HepG2 (cell line): ENCODE data around the gene ARHGEF11. TPM values are rescaled to one million over a fixed set of nuclear protein-coding genes. Genes with fewer than 3 reads are reported as not detected.

Experiments
- ATAC-seq: fragments of 200-7000 bp; cut with Tn5 transposase; 3 replicates; pipeline ENCODE4 v1.9.1; 2020; ENCODE audit warnings: mild to moderate bottlenecking, moderate library complexity
- BruUV-seq: library from RNA; stranded (reverse); fragments of 400-500 nt; replicated peaks from 2 replicates; lab custom pipeline; 2021; lab: Mats Ljungman, UMichigan
- CTCF ChIA-PET: fragments of 300-600 bp; formaldehyde crosslinking; extraction: SDS; loops from one replicate; lab custom pipeline; 2021; ENCODE audit warnings: low total read pairs, inconsistent platforms, low intra/inter-chr PET ratio; lab: Yijun Ruan, JAX
- POLR2A ChIA-PET: fragments of 350-600 bp; sonication (Branson Sonifier 250); formaldehyde crosslinking; loops from one replicate; lab custom pipeline; 2020; ENCODE audit warnings: antibody characterized with exemption, inconsistent platforms; lab: Yijun Ruan, JAX
- DNase-seq: peaks from one replicate; pipeline ENCODE4 v3.0.0-alpha.2; 2015; ENCODE audit warnings: low spot score
- FAIRE-seq: peaks from 3 replicates; lab custom pipeline; 2011; peaks lifted over from hg19 to GRCh38; lab: Jason Lieb, UNC
- H2AFZ ChIP-seq: one replicate; pipeline ENCODE4 v1.6.1; 2011; ENCODE audit warnings: low read length, inconsistent platforms
- H3K27ac ChIP-seq: fragments of 300-600 bp; 3 replicates; pipeline ENCODE4 v1.8.0; 2011; ENCODE audit warnings: mixed run types, mild to moderate bottlenecking, mixed read lengths, low read length, inconsistent platforms; ENCODE audit not compliant: insufficient read depth; ENCODE audit errors: extremely low read length
- H3K27me3 ChIP-seq, 2 experiments: fragments of 200-600 bp in 1 of 2; 2 replicates in 1 of 2; 3 replicates in 1 of 2; pipeline versions ENCODE4 v1.6.0 to v1.8.0; 2011; ENCODE audit warnings: low read length in 2 of 2, mild to moderate bottlenecking in 2 of 2, moderate library complexity in 2 of 2, inconsistent platforms in 1 of 2; ENCODE audit not compliant: insufficient read depth in 2 of 2, control insufficient read depth in 1 of 2
- H3K36me3 ChIP-seq, 2 experiments: fragments of 200-600 bp in 1 of 2; replicated peaks in 1 of 2; 2 replicates in 1 of 2; 3 replicates in 1 of 2; pipeline versions ENCODE4 v1.5.1 to v1.8.0; 2011; ENCODE audit warnings: low read length in 2 of 2, inconsistent platforms in 1 of 2; ENCODE audit not compliant: insufficient read depth in 2 of 2, control insufficient read depth in 1 of 2
- H3K4me1 ChIP-seq: 2 replicates; pipeline ENCODE4 v1.5.1; 2012; ENCODE audit warnings: low read length, inconsistent platforms; ENCODE audit not compliant: insufficient read depth
- H3K4me2 ChIP-seq: 2 replicates; pipeline ENCODE4 v1.6.0; 2011; ENCODE audit warnings: low read depth, low read length, inconsistent platforms
- H3K4me3 ChIP-seq, 3 experiments: fragments of 200-600 bp in 1 of 3; sonication (generic), shearing (Covaris generic) in 1 of 3; replicated peaks in 1 of 3; 2 replicates each; pipeline ENCODE4 v1.5.1; 2011 to 2016; ENCODE audit warnings: low read length in 3 of 3, inconsistent platforms in 2 of 3, low read depth in 2 of 3, mild to moderate bottlenecking in 2 of 3, control low read depth in 1 of 3, mixed read lengths in 1 of 3; ENCODE audit not compliant: insufficient read depth in 1 of 3
- H3K79me2 ChIP-seq: one replicate; pipeline ENCODE4 v1.6.1; 2011; ENCODE audit warnings: low read length, inconsistent platforms; ENCODE audit not compliant: insufficient read depth
- H3K9ac ChIP-seq: 2 replicates; pipeline ENCODE4 v1.6.0; 2011; ENCODE audit warnings: mild to moderate bottlenecking, low read depth, low read length, inconsistent platforms; ENCODE audit not compliant: insufficient read depth
- H3K9me3 ChIP-seq: 2 replicates; pipeline ENCODE4 v1.5.1; 2012; ENCODE audit warnings: mild to moderate bottlenecking, low read length
- H4K20me1 ChIP-seq: 2 replicates; pipeline ENCODE4 v1.6.0; 2011; ENCODE audit warnings: inconsistent platforms, mild to moderate bottlenecking, low read length, moderate library complexity; ENCODE audit not compliant: insufficient read depth
- CEBPB ChIP-seq: IDR thresholded peaks from 2 replicates; pipeline ENCODE4 v1.6.1; 2011; ENCODE audit warnings: low read depth, low read length, improper control_type of control experiment, borderline replicate concordance
- KDM6A ChIP-seq: IDR thresholded peaks from 2 replicates; pipeline ENCODE4 v1.6.1; 2016; ENCODE audit warnings: low read depth
- NFYC ChIP-seq: IDR thresholded peaks from 2 replicates; pipeline ENCODE4 v1.6.1; 2016; ENCODE audit warnings: missing genetic modification reagents, missing compliant biosample characterization
- UBTF ChIP-seq: sonication (generic); formaldehyde crosslinking; IDR thresholded peaks from 2 replicates; pipeline ENCODE4 v1.4.0; 2020; ENCODE audit warnings: mild to moderate bottlenecking, missing genetic modification reagents
- USF2 ChIP-seq, 2 experiments: sonication (generic) in 1 of 2; formaldehyde crosslinking in 1 of 2; IDR thresholded peaks; 2 replicates each; pipeline versions ENCODE4 v1.5.1 to v1.6.1; 2011 to 2020; ENCODE audit warnings: borderline replicate concordance in 1 of 2, low read depth in 1 of 2, low read length in 1 of 2, mild to moderate bottlenecking in 1 of 2, missing genetic modification reagents in 1 of 2, moderate library complexity in 1 of 2
- ZFP36L2 ChIP-seq: sonication (generic); formaldehyde crosslinking; IDR thresholded peaks from 2 replicates; pipeline ENCODE4 v1.4.0; 2020; ENCODE audit warnings: missing genetic modification reagents
- ZMYM4 ChIP-seq: sonication (generic); formaldehyde crosslinking; IDR thresholded peaks from 2 replicates; pipeline ENCODE4 v1.8.1; 2023; ENCODE audit warnings: mild to moderate bottlenecking, missing genetic modification reagents
- ZNF280D ChIP-seq: sonication (generic); formaldehyde crosslinking; IDR thresholded peaks from 2 replicates; pipeline ENCODE4 v1.5.1; 2020; ENCODE audit warnings: mild to moderate bottlenecking, missing genetic modification reagents
- ZNF317 ChIP-seq: sonication (generic); formaldehyde crosslinking; IDR thresholded peaks from 2 replicates; pipeline ENCODE4 v1.5.0; 2020; ENCODE audit warnings: mild to moderate bottlenecking, missing genetic modification reagents
- ZNF333 ChIP-seq: sonication (generic); formaldehyde crosslinking; IDR thresholded peaks from 2 replicates; pipeline ENCODE4 v1.4.0; 2020; ENCODE audit warnings: mild to moderate bottlenecking, missing genetic modification reagents, borderline replicate concordance
- ZNF614 ChIP-seq: IDR thresholded peaks from 2 replicates; pipeline ENCODE4 v1.6.1; 2018; ENCODE audit warnings: missing biosample characterization, missing genetic modification reagents, inconsistent platforms, borderline replicate concordance
- WGBS: methylation state at CpG from one replicate; pipeline ENCODE4 v1.1.6; 2017; ENCODE audit warnings: low lambda C conversion rate; 5-methylcytosine and 5-hydroxymethylcytosine counted together
- in situ Hi-C: cut with HindIII; loops from 2 replicates; pipeline ENCODE4 v1.10.0; 2017; ENCODE audit warnings: low pct_unique_long_range_greater_than_20kb; ENCODE audit not compliant: extremely low pct_ligation_motif_present
- intact Hi-C: fragments of 100-400 bp; cut with micrococcal nuclease; formaldehyde crosslinking; loops from one replicate; pipeline ENCODE4 v1.10.0; 2022; ENCODE audit not compliant: unreplicated experiment
- polyA plus RNA-seq, 8 experiments: library from polyadenylated mRNA; depleted of rRNA in 3 of 8; stranded (reverse) in 7 of 8; unstranded in 1 of 8; fragments of >200 nt; fragmentation: Illumina TruSeq in 4 of 8; extraction: Trizol in 4 of 8; gene quantifications; 2 replicates each; pipeline versions ENCODE4 v1.2.1 to v1.2.3, GENCODE V29; 2011 to 2016; ENCODE audit warnings: low read depth in 4 of 8, missing spikeins in 1 of 8, mixed read lengths in 1 of 8; ENCODE audit not compliant: insufficient read depth in 1 of 8
- total RNA-seq, 5 experiments: library from RNA; depleted of rRNA; stranded (reverse); fragments of >200 nt; fragmentation: Illumina TruSeq; extraction: Trizol; gene quantifications; 2 replicates each; pipeline ENCODE4 v1.2.3, GENCODE V29; 2016; ENCODE audit warnings: low read depth in 1 of 5

Gene ARHGEF11
- total and polyA plus RNA-seq, 2 of the 13 experiments (the other 11 are each of a cell fraction or from before 2014, with no cell fraction given), result 16.5 to 21.2 TPM

GRCh38 chr1:157088607-157089006 is 43.1 kb upstream of the ARHGEF11 start:
- H3K27me3 ChIP-seq, result peaks cover 0 to 22% of the 10 kb centered on the region in 2 experiments; a peak in 3 of 5 replicates
- no peak for FAIRE-seq
- H3K4me2 ChIP-seq, result no peak overlapping the region
- H3K9me3 ChIP-seq, result no peaks in the 10 kb centered on the region
- H3K4me1 ChIP-seq, result peaks cover 17% of the 10 kb centered on the region
- H3K36me3 ChIP-seq, result no peaks in the 10 kb centered on the region
- no peaks in the 10 kb centered on the region for H4K20me1 ChIP-seq
- H2AFZ ChIP-seq, result no peak overlapping the region
- no peak for ATAC-seq
- ChIA-PET POLR2A (no interaction called here), CTCF (interaction anchor here (3.7 kb wide), 1 partner anchor 68 kb away, joined by 71 read pairs; no protein-coding TSS in a partner anchor)
- no TSS peak for BruUV-seq
- no peak overlapping the region for H3K4me3 ChIP-seq
- TF ChIP-seq CEBPB, result peak; percentile 40; the same call in 1 of the 2 replicates
- TF ChIP-seq USF2 (IDR thresholded peaks at IDR 0.05; ENCODE audit: low read depth, low read length), result no peak
- TF ChIP-seq USF2 (CRISPR knock-in tag; IDR thresholded peaks at IDR 0.05; ENCODE audit: borderline replicate concordance), result no peak
- no peak overlapping the region for H3K27ac ChIP-seq
- intact Hi-C loops (no loop called here), in situ Hi-C loops (no loop called here)
- DNase-seq, result no peak
- H3K79me2 ChIP-seq, result no peaks in the 10 kb centered on the region
- no peak overlapping the region for H3K9ac ChIP-seq

GRCh38 chr1:157087030-157087429 is 41.5 kb upstream of the ARHGEF11 start:
- BruUV-seq, result no TSS peak
- peak; percentile 34 for FAIRE-seq
- TF ChIP-seq NFYC (CRISPR knock-in tag) (no peak), ZNF333 (CRISPR knock-in tag) (no peak), ZNF280D (CRISPR knock-in tag) (no peak), ZMYM4 (CRISPR knock-in tag) (no peak), ZNF317 (no peak), UBTF (CRISPR knock-in tag) (no peak), ZNF614 (CRISPR knock-in tag) (no peak), KDM6A (CRISPR knock-in tag) (no peak), ZFP36L2 (no peak)

More at GRCh38 chr1:157087030-157087429, 41.5 kb upstream of the ARHGEF11 start:
- Histone ChIP-seq H3K4me1 (peaks cover 17% of the 10 kb centered on the region), H3K9ac (no peak overlapping the region), H3K9me3 (no peaks in the 10 kb centered on the region), H3K4me3 (no peak overlapping the region), H3K27ac (no peak overlapping the region), H3K36me3 (no peaks in the 10 kb centered on the region), H2AFZ (peak overlapping the region; percentile 42), H4K20me1 (no peaks in the 10 kb centered on the region), H3K27me3 (peaks cover 0 to 16% of the 10 kb centered on the region in 2 experiments; a peak in 3 of 5 replicates), H3K79me2 (no peaks in the 10 kb centered on the region), H3K4me2 (no peak overlapping the region)
- ChIA-PET CTCF (no interaction called here), POLR2A (no interaction called here)
- no peak for DNase-seq
- in situ Hi-C loops (no loop called here), intact Hi-C loops (no loop called here)
- whole genome bisulfite sequencing, result 22% methylated on average over 5 of the region's 5 CpGs
- no peak for ATAC-seq
